Caco-2 (cell line): ENCODE measurements around the gene MUC5B. TPM values are rescaled to one million over a fixed set of nuclear protein-coding genes. Genes with fewer than 3 reads are reported as not detected.

ENCODE experiments used
- BruUV-seq: library from RNA; stranded (reverse); fragments of 400-500 nt; replicated peaks from 2 replicates; lab custom pipeline; 2021; lab: Mats Ljungman, UMichigan
- CTCF ChIA-PET: fragments of 300-600 bp; sonication (Branson Sonifier 250); formaldehyde crosslinking; loops from one replicate; lab custom pipeline; 2022; ENCODE audit warnings: antibody characterized with exemption; lab: Charles Lee
- POLR2A ChIA-PET: fragments of 300-600 bp; sonication (Branson Sonifier 250); formaldehyde crosslinking; loops from one replicate; lab custom pipeline; 2022; ENCODE audit warnings: antibody characterized with exemption; lab: Charles Lee
- DNase-seq, 2 experiments: peaks; one replicate each; pipeline versions ENCODE4 v3.0.0 to v3.0.0-alpha.2; 2020 to 2022
- H3K27me3 ChIP-seq: replicated peaks from 2 replicates; pipeline ENCODE4 v1.6.0; 2011; ENCODE audit warnings: low read length; ENCODE audit not compliant: control insufficient read depth, insufficient read depth
- H3K36me3 ChIP-seq: 2 replicates; pipeline ENCODE4 v1.5.1; 2011; ENCODE audit warnings: low read length; ENCODE audit not compliant: control insufficient read depth, insufficient read depth
- H3K4me1 ChIP-seq: fragments of 250-450 bp; sonication (Bioruptor Pico); 2 replicates; pipeline ENCODE4 v1.5.1; 2020; ENCODE audit warnings: mild to moderate bottlenecking
- H3K4me3 ChIP-seq: 2 replicates; pipeline ENCODE4 v1.5.1; 2011; ENCODE audit warnings: low read depth, mild to moderate bottlenecking, control low read depth, low read length
- H3K9me3 ChIP-seq: fragments of 250-450 bp; sonication (Bioruptor Pico); 2 replicates; pipeline ENCODE4 v1.5.1; 2020; ENCODE audit warnings: mild to moderate bottlenecking, moderate library complexity
- H3K27ac Mint-ChIP-seq: one replicate; pipeline ENCODE4 v1.8.0; 2022; ENCODE audit warnings: mixed read lengths; ENCODE audit not compliant: unreplicated experiment
- H3K27me3 Mint-ChIP-seq: one replicate; pipeline ENCODE4 v1.8.0; 2022; ENCODE audit warnings: mixed read lengths; ENCODE audit not compliant: insufficient read depth, unreplicated experiment
- H3K36me3 Mint-ChIP-seq: one replicate; pipeline ENCODE4 v1.8.0; 2022; ENCODE audit warnings: mild to moderate bottlenecking, mixed read lengths; ENCODE audit not compliant: insufficient read depth, unreplicated experiment
- H3K4me1 Mint-ChIP-seq: one replicate; pipeline ENCODE4 v1.8.0; 2022; ENCODE audit warnings: low read depth, mixed read lengths; ENCODE audit not compliant: unreplicated experiment
- H3K4me3 Mint-ChIP-seq: one replicate; pipeline ENCODE4 v1.8.0; 2022; ENCODE audit warnings: mild to moderate bottlenecking, moderate library complexity, mixed read lengths; ENCODE audit not compliant: unreplicated experiment
- H3K9me3 Mint-ChIP-seq: one replicate; pipeline ENCODE4 v1.8.0; 2022; ENCODE audit warnings: mixed read lengths; ENCODE audit not compliant: unreplicated experiment
- intact Hi-C: fragments of 100-400 bp; cut with micrococcal nuclease; formaldehyde crosslinking; loops from one replicate; pipeline ENCODE4 v1.10.0; 2022; ENCODE audit not compliant: unreplicated experiment
- total RNA-seq: library from RNA; stranded (reverse); gene quantifications from 2 replicates; pipeline ENCODE4 v1.2.3, GENCODE V29; 2022
- TF ChIP-seq, protein P1 (sequence below), 2 experiments: fragments of 200-600 bp in 1 of 2; IDR thresholded peaks; 1 replicate in 1 of 2; 2 replicates in 1 of 2; pipeline versions ENCODE4 v1.5.1 to v1.8.0; 2011 to 2022; ENCODE audit warnings: antibody characterized with exemption in 1 of 2, control low read depth in 1 of 2, inconsistent platforms in 1 of 2, low read depth in 1 of 2, low read length in 1 of 2, mild to moderate bottlenecking in 1 of 2, moderate library complexity in 1 of 2; ENCODE audit not compliant: insufficient read depth in 1 of 2, severe bottlenecking in 1 of 2, unreplicated experiment in 1 of 2

MUC5B gene
- total RNA-seq, 1 experiment from 2014 or later, result not detected

DNA sequence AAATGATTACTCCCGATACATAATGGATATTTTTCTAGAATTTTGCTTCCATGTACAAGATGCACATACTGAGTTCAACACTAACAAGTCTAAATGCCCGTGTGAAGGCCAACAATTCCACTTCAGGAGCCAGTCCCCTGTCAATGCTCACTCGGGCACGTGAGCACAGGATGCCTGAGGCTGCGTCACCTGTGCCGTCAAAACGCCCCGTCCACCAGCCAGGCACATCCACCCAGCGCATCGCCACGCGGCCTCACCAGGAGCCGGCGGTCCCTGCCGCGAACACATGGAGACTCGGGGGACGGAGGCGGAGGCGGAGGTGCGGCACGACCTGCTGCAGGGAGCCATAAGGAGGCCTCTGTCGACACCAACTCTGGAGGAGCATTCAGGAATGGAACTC, 76.8 kb downstream of the MUC5B start:
- no peaks in the 10 kb centered on the region for H3K27me3 ChIP-seq
- Mint-ChIP-seq H3K36me3 (peaks cover 25% of the 10 kb centered on the region), H3K27ac (peak overlapping the region; percentile 56), H3K4me3 (no peak overlapping the region), H3K9me3 (no peaks in the 10 kb centered on the region), H3K4me1 (peaks cover 13% of the 10 kb centered on the region), H3K27me3 (no peaks in the 10 kb centered on the region)
- H3K4me3 ChIP-seq, result no peak overlapping the region
- intact Hi-C loops, result no loop called here
- ChIA-PET CTCF (no interaction called here), POLR2A (no interaction called here)
- H3K9me3 ChIP-seq, result no peaks in the 10 kb centered on the region
- TF ChIP-seq, protein P1, sequence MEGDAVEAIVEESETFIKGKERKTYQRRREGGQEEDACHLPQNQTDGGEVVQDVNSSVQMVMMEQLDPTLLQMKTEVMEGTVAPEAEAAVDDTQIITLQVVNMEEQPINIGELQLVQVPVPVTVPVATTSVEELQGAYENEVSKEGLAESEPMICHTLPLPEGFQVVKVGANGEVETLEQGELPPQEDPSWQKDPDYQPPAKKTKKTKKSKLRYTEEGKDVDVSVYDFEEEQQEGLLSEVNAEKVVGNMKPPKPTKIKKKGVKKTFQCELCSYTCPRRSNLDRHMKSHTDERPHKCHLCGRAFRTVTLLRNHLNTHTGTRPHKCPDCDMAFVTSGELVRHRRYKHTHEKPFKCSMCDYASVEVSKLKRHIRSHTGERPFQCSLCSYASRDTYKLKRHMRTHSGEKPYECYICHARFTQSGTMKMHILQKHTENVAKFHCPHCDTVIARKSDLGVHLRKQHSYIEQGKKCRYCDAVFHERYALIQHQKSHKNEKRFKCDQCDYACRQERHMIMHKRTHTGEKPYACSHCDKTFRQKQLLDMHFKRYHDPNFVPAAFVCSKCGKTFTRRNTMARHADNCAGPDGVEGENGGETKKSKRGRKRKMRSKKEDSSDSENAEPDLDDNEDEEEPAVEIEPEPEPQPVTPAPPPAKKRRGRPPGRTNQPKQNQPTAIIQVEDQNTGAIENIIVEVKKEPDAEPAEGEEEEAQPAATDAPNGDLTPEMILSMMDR (IDR thresholded peaks at IDR 0.05; ENCODE audit: insufficient read depth in 1 of 2, low read depth in 1 of 2, low read length in 1 of 2, severe bottlenecking in 1 of 2, unreplicated experiment in 1 of 2), result no peak
- 0 out of 2 replicates have a peak, but pooled peaks cover 1% of the 10 kb centered on the region for H3K36me3 ChIP-seq
- no TSS peak for BruUV-seq
- peaks cover 29% of the 10 kb centered on the region for H3K4me1 ChIP-seq
- no peak for DNase-seq

DNA sequence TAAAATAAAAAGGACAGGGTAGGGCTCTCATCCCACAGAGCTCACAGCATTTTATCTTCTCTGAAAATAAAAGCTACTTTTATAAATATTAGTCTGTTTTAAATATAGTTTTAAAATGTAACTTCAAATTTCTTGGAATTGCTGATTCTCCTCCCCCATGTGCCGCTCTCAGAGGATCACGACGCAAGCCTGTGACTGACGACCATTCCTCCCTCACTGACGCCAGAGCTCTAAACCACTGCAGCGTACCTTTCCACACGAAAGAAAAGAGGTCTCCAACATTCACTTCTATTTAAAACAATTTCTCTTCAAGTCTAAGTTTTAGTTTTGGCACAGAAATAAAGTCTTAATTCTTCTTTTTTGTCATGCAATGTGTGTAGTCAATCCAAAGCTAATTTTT, 77.3 kb downstream of the MUC5B start:
- Mint-ChIP-seq H3K27ac (peak overlapping the region; percentile 42), H3K9me3 (no peaks in the 10 kb centered on the region), H3K4me1 (peaks cover 13% of the 10 kb centered on the region), H3K27me3 (no peaks in the 10 kb centered on the region), H3K4me3 (no peak overlapping the region), H3K36me3 (peaks cover 22% of the 10 kb centered on the region)
- CTCF ChIA-PET, result no interaction called here
- no peak overlapping the region for H3K4me3 ChIP-seq
- H3K27me3 ChIP-seq, result no peaks in the 10 kb centered on the region
- intact Hi-C loops, result no loop called here
- no TSS peak for BruUV-seq
- H3K4me1 ChIP-seq, result peaks cover 34% of the 10 kb centered on the region
- POLR2A ChIA-PET, result no interaction called here
- no peak for DNase-seq
- no peaks in the 10 kb centered on the region for H3K9me3 ChIP-seq
- TF ChIP-seq, protein P1 (IDR thresholded peaks at IDR 0.05; ENCODE audit: insufficient read depth in 1 of 2, low read depth in 1 of 2, low read length in 1 of 2, severe bottlenecking in 1 of 2, unreplicated experiment in 1 of 2), result no peak
- 0 out of 2 replicates have a peak, but pooled peaks cover 1% of the 10 kb centered on the region for H3K36me3 ChIP-seq

DNA sequence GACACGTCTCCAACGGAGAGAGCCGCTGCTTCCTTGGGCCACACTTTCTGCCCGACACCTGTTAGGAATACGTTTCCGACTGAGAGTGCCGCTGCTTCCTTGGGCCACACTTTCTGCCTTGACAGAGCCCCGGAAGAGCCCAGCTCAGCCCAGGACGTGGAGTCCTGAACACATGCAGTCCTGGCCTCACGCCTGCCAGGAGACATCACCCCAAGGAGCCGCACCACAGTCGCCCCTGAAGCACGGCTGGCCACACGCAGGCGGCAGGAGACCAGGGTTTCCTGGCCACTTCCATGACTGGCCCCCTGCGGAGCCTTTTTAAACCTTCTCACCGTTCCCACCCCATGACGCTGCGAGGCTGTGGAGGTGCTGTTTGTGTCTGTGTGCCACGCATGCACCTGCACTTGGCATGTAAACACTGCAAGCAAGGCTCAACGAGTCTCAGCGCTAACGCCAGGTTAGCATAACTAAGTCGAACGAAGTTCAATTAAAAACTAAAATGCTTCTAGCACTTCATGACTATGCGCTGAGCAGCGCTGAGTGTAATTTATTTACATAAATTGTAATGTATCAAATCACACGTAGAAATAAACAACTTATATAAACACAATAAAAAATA, 77.8 kb downstream of the MUC5B start:
- BruUV-seq, result no TSS peak
- TF ChIP-seq, protein P1 (IDR thresholded peaks at IDR 0.05; ENCODE audit: insufficient read depth in 1 of 2, low read depth in 1 of 2, low read length in 1 of 2, severe bottlenecking in 1 of 2, unreplicated experiment in 1 of 2), result no peak
- H3K4me3 Mint-ChIP-seq, result no peak overlapping the region
- Histone ChIP-seq H3K4me3 (no peak overlapping the region), H3K27me3 (no peaks in the 10 kb centered on the region), H3K4me1 (peaks cover 40% of the 10 kb centered on the region), H3K36me3 (0 out of 2 replicates have a peak, but pooled peaks cover 1% of the 10 kb centered on the region), H3K9me3 (no peaks in the 10 kb centered on the region)
- H3K4me1 Mint-ChIP-seq, result peaks cover 13% of the 10 kb centered on the region
- peak overlapping the region; percentile 42 for H3K27ac Mint-ChIP-seq
- H3K27me3 Mint-ChIP-seq, result no peaks in the 10 kb centered on the region
- no peak for DNase-seq
- CTCF ChIA-PET, result no interaction called here
- H3K36me3 Mint-ChIP-seq, result peaks cover 22% of the 10 kb centered on the region
- POLR2A ChIA-PET, result no interaction called here
- intact Hi-C loops, result no loop called here
- H3K9me3 Mint-ChIP-seq, result no peaks in the 10 kb centered on the region
